GM12891 (cell line): ENCODE results near the gene BPGM.
"Not testable (repeated sequence)": the region's sequence is repeated elsewhere in the genome, so short reads cannot be mapped to it uniquely, and the experiment has no call there.

Experiments
- POLR2A ChIP-seq: IDR thresholded peaks from 2 replicates; pipeline ENCODE4 v1.6.1; 2011; ENCODE audit warnings: low read depth, low read length, control low read depth
- POLR2AphosphoS5 ChIP-seq: IDR thresholded peaks from 2 replicates; pipeline ENCODE4 v1.6.1; 2011; ENCODE audit warnings: low read depth, low read length, control low read depth
- SPI1 ChIP-seq: IDR thresholded peaks from 2 replicates; pipeline ENCODE4 v1.6.1; 2011; ENCODE audit warnings: low read depth, low read length, control low read depth
- TAF1 ChIP-seq: IDR thresholded peaks from 2 replicates; pipeline ENCODE4 v1.6.1; 2011; ENCODE audit warnings: low read depth, low read length, control low read depth

GRCh38 chr7:134641981-134642380 is 4.7 kb upstream of the BPGM start:
- TF ChIP-seq TAF1, POLR2A, POLR2AphosphoS5, SPI1: not testable (repeated sequence)
